ENCODE data around the gene ARFGAP1.

DNA sequence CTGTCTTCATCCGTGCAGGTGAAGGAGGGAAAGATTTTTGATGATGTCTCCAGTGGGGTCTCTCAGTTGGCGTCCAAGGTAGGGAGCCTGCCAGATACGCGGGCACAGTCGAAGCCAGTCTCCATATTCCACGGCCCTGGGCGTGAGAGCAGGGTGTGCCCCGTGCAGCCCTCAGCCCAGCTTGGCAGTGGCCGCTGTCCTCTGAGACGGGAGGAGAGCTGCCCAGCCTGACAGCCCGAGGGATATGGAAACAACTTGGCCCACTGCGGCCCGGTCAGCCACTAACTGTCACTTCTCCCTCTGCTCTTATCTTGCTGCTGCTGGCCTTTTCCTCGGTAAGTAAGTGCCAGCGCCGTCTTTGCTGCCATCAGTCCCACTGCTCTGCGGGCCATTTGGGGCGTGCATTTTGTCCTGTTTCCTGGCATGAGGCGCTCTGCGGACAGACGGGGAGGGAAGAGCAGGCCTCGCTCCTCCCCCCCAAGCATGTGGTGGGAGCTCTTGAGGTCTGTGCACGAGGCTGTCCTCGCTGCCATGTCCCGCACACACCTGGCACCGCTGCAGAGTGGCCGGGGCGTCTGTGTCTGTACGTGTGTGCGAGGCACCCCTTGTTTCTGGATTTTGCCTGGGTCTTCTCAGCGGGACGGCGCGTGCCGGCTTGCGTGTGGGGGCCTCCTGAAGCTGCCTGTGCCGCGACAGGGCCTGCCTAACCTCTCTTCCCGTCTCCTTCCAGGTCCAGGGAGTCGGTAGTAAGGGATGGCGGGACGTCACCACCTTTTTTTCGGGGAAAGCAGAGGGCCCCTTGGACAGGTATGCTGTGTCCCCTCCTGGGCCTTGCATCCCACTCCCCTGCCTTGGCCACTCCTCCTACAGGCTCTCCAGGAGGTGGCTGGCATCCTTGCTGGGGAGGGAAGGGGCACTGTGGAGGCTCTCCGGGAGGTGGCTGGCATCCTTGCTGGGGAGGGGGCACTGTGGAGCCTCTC lies 13.3 kb downstream of the ARFGAP1 start:
- TF ChIP-seq CTCF (IDR thresholded peaks at IDR 0.05; ENCODE audit: insufficient read depth, low read depth, low read length), result no peak
- TF ChIP-seq EZH2 (IDR thresholded peaks at IDR 0.05; ENCODE audit: insufficient read depth, low read length), result no peak
